Right lobe of liver (tissue), 6 donors: ENCODE results near the gene SLC26A8. TPM values are rescaled to one million over a fixed set of nuclear protein-coding genes. Genes with fewer than 3 reads are reported as not detected.
"Not testable (repeated sequence)": the region's sequence is repeated elsewhere in the genome, so short reads cannot be mapped to it uniquely, and the experiment has no call there.

ENCODE experiments used
- ATAC-seq, 4 donors: fragments of 200-7000 bp; cut with Tn5 transposase; one replicate each; pipeline ENCODE4 v1.9.1; 2020; ENCODE audit warnings: mild to moderate bottlenecking in 4 of 4, moderate library complexity in 4 of 4
- DNase-seq, 3 donors: peaks; one replicate each; pipeline ENCODE4 v3.0.0-alpha.2; 2020
- H3K27ac ChIP-seq, 3 donors: fragments of 200-600 bp; one replicate each; pipeline ENCODE4 v1.8.0; 2022
- H3K27me3 ChIP-seq, 2 donors: fragments of 200-600 bp; one replicate each; pipeline ENCODE4 v1.8.0; 2022
- H3K36me3 ChIP-seq, 4 donors: fragments of 200-600 bp; sonication (generic) in 1 of 4; one replicate each; pipeline versions ENCODE4 v1.5.1 to v1.8.0; 2017 to 2022; ENCODE audit warnings: control low read depth in 1 of 4
- H3K4me1 ChIP-seq, 4 donors: fragments of 200-600 bp; sonication (generic) in 1 of 4; one replicate each; pipeline versions ENCODE4 v1.5.1 to v1.8.0; 2017 to 2022; ENCODE audit warnings: control low read depth in 1 of 4
- H3K4me3 ChIP-seq, 3 donors: fragments of 200-600 bp; one replicate each; pipeline ENCODE4 v1.8.0; 2022
- H3K9me3 ChIP-seq, 4 donors: fragments of 200-600 bp; sonication (generic) in 1 of 4; one replicate each; pipeline versions ENCODE4 v1.5.1 to v1.8.0; 2017 to 2022; ENCODE audit warnings: control low read depth in 1 of 4
- CTCF ChIP-seq, 4 donors: fragments of 200-600 bp in 3 of 4; fragments of 450-650 bp in 1 of 4; IDR thresholded peaks; one replicate each; pipeline versions ENCODE4 v1.5.1 to v1.8.0; 2016 to 2022; ENCODE audit warnings: antibody characterized with exemption in 4 of 4, mild to moderate bottlenecking in 2 of 4
- POLR2A ChIP-seq: fragments of 450-650 bp; IDR thresholded peaks from one replicate; pipeline ENCODE4 v1.6.1; 2017; ENCODE audit warnings: antibody characterized with exemption, mild to moderate bottlenecking
- WGBS: methylation state at CpG from one replicate; pipeline ENCODE4 v1.1.6; 2018; ENCODE audit warnings: low coverage, low lambda C conversion rate; ENCODE audit not compliant: insufficient coverage; ENCODE audit errors: missing lambda C conversion rate; 5-methylcytosine and 5-hydroxymethylcytosine counted together
- intact Hi-C, 2 donors: fragments of 100-400 bp; cut with DNase I; formaldehyde crosslinking; loops; one replicate each; pipeline versions ENCODE4 v1.11.2 to v1.14.1; 2022
- total RNA-seq, 6 experiments: library from RNA; depleted of rRNA in 2 of 6; stranded (reverse); fragments of >200 nt in 2 of 6; fragmentation: NEBNext Ultra II Directional in 3 of 6; extraction: Animal tissue kit (Norgen Biotek cat#: 25700) in 3 of 6; gene quantifications; one replicate each; pipeline versions ENCODE4 v1.1.0 to v1.2.4, GENCODE V29; 2016 to 2023
- donor health status: DM: no; HTN: yes; CAD: no.
- donor health status: DM: no; HTN: no; CAD: no.
- donor health status: DM: no; HTN: no; CAD: no.
- donor health status: DM: no; HTN: yes; CAD: no.
- donor health status: DM: no; HTN: yes; CAD: no.

SLC26A8 gene
- total RNA-seq, 6 experiments from 2014 or later: 0.06 to 0.33 (median 0.09) TPM

- DNase-seq: no peak
- intact Hi-C loops: no loop called here
- TF ChIP-seq CTCF (IDR thresholded peaks at IDR 0.05) (no peak), POLR2A (no peak)
- no peaks in the 10 kb centered on the region for H3K4me1 ChIP-seq
- no peak for ATAC-seq
- H3K36me3 ChIP-seq: no peaks in the 10 kb centered on the region
- H3K27ac ChIP-seq: no peak overlapping the region
- H3K9me3 ChIP-seq: no peaks in the 10 kb centered on the region
- H3K4me3 ChIP-seq: no peak overlapping the region
- 40% methylated on average over 2 of the region's 2 CpGs for WGBS
- no peaks in the 10 kb centered on the region for H3K27me3 ChIP-seq
Measured at GRCh38 chr6:35933844-35934243, 90.6 kb downstream of the SLC26A8 start.

- H3K4me1 ChIP-seq, H3K27ac ChIP-seq, H3K36me3 ChIP-seq, H3K27me3 ChIP-seq, H3K9me3 ChIP-seq, ATAC-seq, DNase-seq, intact Hi-C loops, H3K4me3 ChIP-seq: not testable (repeated sequence)
- WGBS: no CpG with 5 or more reads among the region's 10 CpGs
Measured at GRCh38 chr6:35931873-35932272, 92.6 kb downstream of the SLC26A8 start.

- no peaks in the 10 kb centered on the region for H3K36me3 ChIP-seq
- no peak overlapping the region for H3K4me3 ChIP-seq
- 100% methylated on average over 4 of the region's 30 CpGs for WGBS
- no peaks in the 10 kb centered on the region for H3K27me3 ChIP-seq
- TF ChIP-seq POLR2A: no peak
- TF ChIP-seq CTCF (IDR thresholded peaks at IDR 0.05): no peak
- H3K9me3 ChIP-seq: no peaks in the 10 kb centered on the region
- DNase-seq: no peak
- no peak for ATAC-seq
- no peak overlapping the region for H3K27ac ChIP-seq
- H3K4me1 ChIP-seq: no peaks in the 10 kb centered on the region
- intact Hi-C loops: no loop called here
Measured at GRCh38 chr6:35931120-35931561, 93.3 kb downstream of the SLC26A8 start.

GRCh38 chr6:35929601-35930000 is 94.8 kb downstream of the SLC26A8 start:
- ATAC-seq (no peak), DNase-seq (no peak)
- Histone ChIP-seq H3K9me3 (no peaks in the 10 kb centered on the region), H3K36me3 (no peaks in the 10 kb centered on the region), H3K4me3 (no peak overlapping the region), H3K27ac (no peak overlapping the region), H3K27me3 (no peaks in the 10 kb centered on the region), H3K4me1 (no peaks in the 10 kb centered on the region)
- 92% methylated on average over 1 of the region's 1 CpG for WGBS
- TF ChIP-seq CTCF (IDR thresholded peaks at IDR 0.05) (no peak), POLR2A (no peak)
- intact Hi-C loops: no loop called here

GRCh38 chr6:35926509-35927215 is 97.8 kb downstream of the SLC26A8 start:
- 86% methylated on average over 2 of the region's 2 CpGs for WGBS
- Histone ChIP-seq H3K4me1 (peaks cover 0 to 5% (median 0%) of the 10 kb centered on the region in 4 donors), H3K4me3 (no peak overlapping the region), H3K36me3 (no peaks in the 10 kb centered on the region), H3K27ac (no peak overlapping the region), H3K27me3 (no peaks in the 10 kb centered on the region), H3K9me3 (no peaks in the 10 kb centered on the region)
- ATAC-seq: no peak
- intact Hi-C loops: no loop called here
- TF ChIP-seq POLR2A (no peak), CTCF (IDR thresholded peaks at IDR 0.05) (no peak)
- DNase-seq: no peak
